ENCODE measurements around the gene CAP1. TPM values are rescaled to one million over a fixed set of nuclear protein-coding genes. Genes with fewer than 3 reads are reported as not detected.

Gene CAP1
- total RNA-seq, 1 experiment from 2014 or later: 354 TPM

GRCh38 chr1:40011198-40011597 is 29.3 kb upstream of the CAP1 start:
- Histone ChIP-seq H3K79me2 (ENCODE audit: low read depth) (no peaks in the 10 kb centered on the region), H3K9me3 (ENCODE audit: insufficient read depth, low read depth) (no peaks in the 10 kb centered on the region), H3K4me2 (no peak overlapping the region), H3K36me3 (ENCODE audit: low read depth) (no peaks in the 10 kb centered on the region), H3K27me3 (ENCODE audit: insufficient read depth, low read depth) (no peaks in the 10 kb centered on the region), H3K4me3 (no peak overlapping the region), H2AFZ (no peak overlapping the region), H4K20me1 (ENCODE audit: insufficient read depth) (no peaks in the 10 kb centered on the region), H3K27ac (no peak overlapping the region), H3K9me2 (ENCODE audit: insufficient read depth) (no peaks in the 10 kb centered on the region), H3F3A (ENCODE audit: insufficient read depth, low read depth) (peaks cover 19% of the 10 kb centered on the region; the same call in 1 of the 2 replicates), H3K4me1 (replicated peaks; ENCODE audit: insufficient read depth) (peaks cover 21% of the 10 kb centered on the region)
- CTCF ChIA-PET: no interaction called here
- no peak for DNase-seq
- POLR2A ChIA-PET (ENCODE audit: unreplicated experiment): no interaction called here
- TF ChIP-seq EZH2 (IDR thresholded peaks at IDR 0.05; ENCODE audit: low read depth) (no peak), CTCF (conservative IDR thresholded peaks at IDR 0.05) (no peak)
- no TSS peak for BruUV-seq (replicated peaks)
- intact Hi-C loops (cut with micrococcal nuclease; ENCODE audit: unreplicated experiment): no loop called here

GRCh38 chr1:40014253-40014706 is 26.2 kb upstream of the CAP1 start:
- Histone ChIP-seq H3K4me3 (no peak overlapping the region), H2AFZ (no peak overlapping the region), H4K20me1 (ENCODE audit: insufficient read depth) (no peaks in the 10 kb centered on the region), H3K79me2 (ENCODE audit: low read depth) (no peaks in the 10 kb centered on the region), H3K27me3 (ENCODE audit: insufficient read depth, low read depth) (no peaks in the 10 kb centered on the region), H3K4me1 (replicated peaks; ENCODE audit: insufficient read depth) (peaks cover 21% of the 10 kb centered on the region), H3F3A (ENCODE audit: insufficient read depth, low read depth) (peaks cover 23% of the 10 kb centered on the region), H3K9me3 (ENCODE audit: insufficient read depth, low read depth) (no peaks in the 10 kb centered on the region), H3K4me2 (no peak overlapping the region), H3K36me3 (ENCODE audit: low read depth) (no peaks in the 10 kb centered on the region), H3K9me2 (ENCODE audit: insufficient read depth) (no peaks in the 10 kb centered on the region), H3K27ac (peak overlapping the region; percentile 58; the same call in 1 of the 2 replicates)
- intact Hi-C loops (cut with micrococcal nuclease; ENCODE audit: unreplicated experiment): no loop called here
- no TSS peak for BruUV-seq (replicated peaks)
- CTCF ChIA-PET: interaction anchor here (0.6 to 1.3 kb wide), 7 partner anchors 14 to 409 kb away, joined by 3 to 10 read pairs (median 4); no protein-coding TSS in a partner anchor
- no peak for TF ChIP-seq EZH2 (IDR thresholded peaks at IDR 0.05; ENCODE audit: low read depth)
- no peak for TF ChIP-seq CTCF (conservative IDR thresholded peaks at IDR 0.05)
- POLR2A ChIA-PET (ENCODE audit: unreplicated experiment): interaction anchor here (0.6 kb wide), 3 partner anchors 16 to 306 kb away, joined by 6 to 13 read pairs (median 6); no protein-coding TSS in a partner anchor
- peak in 1 of 2 experiments; percentile 74 for DNase-seq

GRCh38 chr1:40014812-40015594 is 25.5 kb upstream of the CAP1 start:
- BruUV-seq (replicated peaks): no TSS peak
- ChIA-PET CTCF (interaction anchor here (0.6 to 1.3 kb wide), 6 partner anchors 17 to 66 kb away, joined by 3 to 4 read pairs (median 3); no protein-coding TSS in a partner anchor), POLR2A (ENCODE audit: unreplicated experiment) (interaction anchor here (0.6 kb wide), 4 partner anchors 56 to 319 kb away, joined by 5 to 8 read pairs (median 6); no protein-coding TSS in a partner anchor)
- Histone ChIP-seq H3K4me3 (no peak overlapping the region), H3K27me3 (ENCODE audit: insufficient read depth, low read depth) (no peaks in the 10 kb centered on the region), H3K4me2 (peak overlapping the region; percentile 24), H3K36me3 (ENCODE audit: low read depth) (no peaks in the 10 kb centered on the region), H3F3A (ENCODE audit: insufficient read depth, low read depth) (peaks cover 24% of the 10 kb centered on the region), H3K27ac (peak overlapping the region; percentile 58), H2AFZ (no peak overlapping the region; the same call in 1 of the 2 replicates), H3K79me2 (ENCODE audit: low read depth) (no peaks in the 10 kb centered on the region), H3K4me1 (replicated peaks; ENCODE audit: insufficient read depth) (peaks cover 21% of the 10 kb centered on the region), H4K20me1 (ENCODE audit: insufficient read depth) (no peaks in the 10 kb centered on the region), H3K9me2 (ENCODE audit: insufficient read depth) (no peaks in the 10 kb centered on the region), H3K9me3 (ENCODE audit: insufficient read depth, low read depth) (no peaks in the 10 kb centered on the region)
- DNase-seq: peak in 1 of 2 experiments; percentile 83
- TF ChIP-seq EZH2 (IDR thresholded peaks at IDR 0.05; ENCODE audit: low read depth): no peak
- no peak for TF ChIP-seq CTCF (conservative IDR thresholded peaks at IDR 0.05)
- intact Hi-C loops (cut with micrococcal nuclease; ENCODE audit: unreplicated experiment): no loop called here
